ENCODE results near the gene PTPRU.
"Not testable (repeated sequence)": the region's sequence is repeated elsewhere in the genome, so short reads cannot be mapped to it uniquely, and the experiment has no call there.

The PTPRU gene

DNA sequence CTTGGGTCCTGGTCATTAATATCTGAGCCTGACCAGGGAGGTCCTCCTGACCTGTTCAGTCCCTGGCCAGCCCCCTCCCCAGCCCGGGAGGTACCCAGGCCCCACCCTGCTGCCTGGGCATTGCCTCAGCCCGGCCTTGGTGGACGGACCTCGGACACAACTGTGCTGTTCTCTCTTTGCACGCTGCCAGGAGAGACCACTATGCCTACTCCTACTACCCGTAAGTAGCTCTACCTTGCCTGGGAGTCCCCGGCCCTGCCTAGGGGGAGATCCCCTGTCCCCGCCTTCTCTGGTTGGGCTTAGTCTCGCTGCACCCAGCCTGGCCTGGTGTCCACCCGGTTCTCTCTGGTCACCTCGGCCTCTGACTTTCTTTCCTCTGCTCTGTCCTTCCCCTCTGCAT, 53.2 kb downstream of the PTPRU start:
- Histone ChIP-seq H3K4me3 (ENCODE audit: insufficient read depth, low read depth, low read length) (no peak overlapping the region), H3K36me3 (ENCODE audit: control insufficient read depth, insufficient read depth, low read length) (no peaks in the 10 kb centered on the region), H3K27ac (ENCODE audit: insufficient read depth, low read depth, low read length, poor library complexity, severe bottlenecking) (no peak overlapping the region), H3K27me3 (ENCODE audit: control insufficient read depth, insufficient read depth, low read length, poor library complexity, severe bottlenecking) (no peaks in the 10 kb centered on the region), H3K4me1 (ENCODE audit: control insufficient read depth, insufficient read depth, low read length) (peaks cover 4% of the 10 kb centered on the region), H3K9me3 (ENCODE audit: control insufficient read depth, low read length) (no peaks in the 10 kb centered on the region)
- 91 to 94% methylated on average over 11 of the region's 11 CpGs for WGBS, 2 experiments

DNA sequence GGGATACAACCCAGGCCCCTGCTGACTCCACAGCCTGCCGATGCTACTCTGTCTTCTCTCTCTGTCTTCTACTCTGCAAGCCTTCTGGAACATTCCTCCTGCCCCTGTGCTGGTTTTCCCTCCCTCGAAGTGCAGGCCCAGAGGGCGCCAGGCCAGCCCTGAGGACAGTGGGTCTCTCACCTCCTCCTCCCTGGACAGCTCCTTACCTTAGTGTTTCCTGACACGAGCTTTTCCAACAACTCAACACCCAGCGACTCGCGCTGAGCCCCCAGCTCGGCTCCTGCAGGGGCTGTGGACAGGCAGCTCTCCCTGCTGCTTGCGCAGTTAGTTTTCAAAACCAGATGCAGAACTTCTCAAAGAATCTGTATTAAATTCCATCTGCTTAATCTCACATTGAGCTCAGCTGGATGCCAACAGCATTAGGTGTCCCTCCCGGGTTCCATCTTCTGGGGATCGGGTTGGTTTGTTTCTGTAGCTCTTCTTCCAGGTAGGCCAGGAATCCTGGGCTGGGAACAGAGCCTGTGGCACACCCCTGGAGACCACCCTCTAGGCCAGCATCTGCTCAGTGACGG, 54.2 kb downstream of the PTPRU start:
- H3K27me3 ChIP-seq (ENCODE audit: control insufficient read depth, insufficient read depth, low read length, poor library complexity, severe bottlenecking): no peaks in the 10 kb centered on the region
- no peak overlapping the region for H3K4me3 ChIP-seq (ENCODE audit: insufficient read depth, low read depth, low read length)
- H3K36me3 ChIP-seq (ENCODE audit: control insufficient read depth, insufficient read depth, low read length): no peaks in the 10 kb centered on the region
- H3K4me1 ChIP-seq (ENCODE audit: control insufficient read depth, insufficient read depth, low read length): no peaks in the 10 kb centered on the region
- H3K9me3 ChIP-seq (ENCODE audit: control insufficient read depth, low read length): no peaks in the 10 kb centered on the region
- no peak overlapping the region for H3K27ac ChIP-seq (ENCODE audit: insufficient read depth, low read depth, low read length, poor library complexity, severe bottlenecking)
- 91 to 92% methylated on average over 12 of the region's 12 CpGs for WGBS, 2 experiments

DNA sequence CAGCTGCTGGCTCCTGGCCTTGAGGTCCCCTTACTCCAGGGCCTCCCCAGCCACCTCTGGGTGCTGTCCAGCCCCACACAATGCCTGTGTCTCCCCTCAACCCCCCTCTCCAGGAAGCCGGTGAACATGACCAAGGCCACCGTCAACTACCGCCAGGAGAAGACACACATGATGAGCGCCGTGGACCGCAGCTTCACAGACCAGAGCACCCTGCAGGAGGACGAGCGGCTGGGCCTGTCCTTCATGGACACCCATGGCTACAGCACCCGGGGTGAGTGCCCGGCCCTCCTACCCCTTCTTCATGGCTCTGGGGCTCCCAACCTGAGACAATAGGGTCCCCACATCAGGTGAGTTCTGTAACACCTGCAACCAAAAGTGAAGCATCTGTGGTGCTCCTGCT, 55.4 kb downstream of the PTPRU start:
- whole genome bisulfite sequencing, 2 experiments: 94 to 96% methylated on average over 10 of the region's 10 CpGs
- no peak overlapping the region for H3K4me3 ChIP-seq (ENCODE audit: insufficient read depth, low read depth, low read length)
- no peaks in the 10 kb centered on the region for H3K9me3 ChIP-seq (ENCODE audit: control insufficient read depth, low read length)
- no peaks in the 10 kb centered on the region for H3K36me3 ChIP-seq (ENCODE audit: control insufficient read depth, insufficient read depth, low read length)
- no peak overlapping the region for H3K27ac ChIP-seq (ENCODE audit: insufficient read depth, low read depth, low read length, poor library complexity, severe bottlenecking)
- H3K4me1 ChIP-seq (ENCODE audit: control insufficient read depth, insufficient read depth, low read length): no peaks in the 10 kb centered on the region
- no peaks in the 10 kb centered on the region for H3K27me3 ChIP-seq (ENCODE audit: control insufficient read depth, insufficient read depth, low read length, poor library complexity, severe bottlenecking)

DNA sequence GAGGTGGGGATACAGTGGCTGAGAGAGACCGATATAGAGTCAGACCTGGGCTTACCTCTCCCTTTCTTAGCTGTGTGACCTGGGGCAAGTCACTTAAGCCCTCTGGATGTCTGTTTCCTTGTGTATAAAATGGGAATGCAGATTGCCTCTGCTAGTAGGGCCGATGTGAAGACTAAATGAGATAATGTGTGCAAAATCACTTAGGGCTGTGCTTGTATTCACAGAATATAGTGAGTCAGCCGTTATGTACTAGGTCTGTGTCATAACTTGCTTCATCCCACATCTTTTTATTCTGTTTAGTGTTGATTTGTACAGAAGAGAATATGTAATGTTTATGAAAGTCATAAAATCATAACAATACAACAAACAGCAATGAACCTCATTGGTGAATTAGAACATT, 56.0 kb downstream of the PTPRU start:
- H3K27me3 ChIP-seq (ENCODE audit: control insufficient read depth, insufficient read depth, low read length, poor library complexity, severe bottlenecking): no peaks in the 10 kb centered on the region
- H3K4me1 ChIP-seq (ENCODE audit: control insufficient read depth, insufficient read depth, low read length): no peaks in the 10 kb centered on the region
- no peaks in the 10 kb centered on the region for H3K9me3 ChIP-seq (ENCODE audit: control insufficient read depth, low read length)
- H3K4me3 ChIP-seq (ENCODE audit: insufficient read depth, low read depth, low read length): no peak overlapping the region
- 92 to 96% methylated on average over 2 to 3 of the region's 3 CpGs for WGBS, 2 experiments
- no peaks in the 10 kb centered on the region for H3K36me3 ChIP-seq (ENCODE audit: control insufficient read depth, insufficient read depth, low read length)
- no peak overlapping the region for H3K27ac ChIP-seq (ENCODE audit: insufficient read depth, low read depth, low read length, poor library complexity, severe bottlenecking)

DNA sequence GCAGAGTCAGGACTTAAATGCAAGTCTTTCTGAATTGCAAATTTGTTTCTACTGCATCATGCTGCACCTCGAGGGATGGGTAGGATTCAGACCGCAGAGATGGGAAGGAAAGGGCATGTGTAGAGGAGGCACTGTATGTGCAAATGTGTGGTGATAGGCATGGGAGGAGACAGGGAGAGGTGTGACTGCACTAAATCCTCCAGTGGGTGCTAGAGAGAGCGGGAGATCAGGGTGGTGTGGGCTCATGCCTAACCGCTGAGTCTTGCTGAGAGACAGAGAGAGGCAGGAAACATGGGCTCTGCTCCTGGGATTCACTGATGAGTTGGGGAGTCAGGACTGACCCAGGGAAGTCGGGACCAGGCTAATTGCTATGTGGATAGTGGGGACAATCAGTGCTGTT, 61.1 kb downstream of the PTPRU start:
- WGBS, 2 experiments: 86 to 90% methylated on average over 5 of the region's 5 CpGs
- H3K27ac ChIP-seq (ENCODE audit: insufficient read depth, low read depth, low read length, poor library complexity, severe bottlenecking): no peak overlapping the region

DNA sequence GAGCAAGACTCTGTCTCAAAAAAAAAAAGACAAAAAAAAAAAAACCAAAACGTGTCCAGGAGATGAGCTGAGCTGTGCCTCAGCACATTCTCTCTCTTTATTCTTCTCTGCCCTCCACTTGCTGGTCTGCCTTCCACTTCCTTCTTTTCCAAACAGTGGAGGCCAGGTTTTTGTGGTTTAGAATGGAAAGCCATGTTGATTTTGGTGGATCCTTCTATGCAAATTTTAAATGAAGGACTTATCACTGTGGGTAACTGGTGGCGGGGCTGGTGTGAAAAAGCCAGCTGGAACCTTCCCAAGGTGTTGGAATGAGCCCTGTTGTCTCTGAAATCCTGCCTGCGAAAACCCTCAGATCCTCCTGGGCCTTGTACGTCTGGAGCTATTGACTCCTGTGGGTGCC, 61.9 kb downstream of the PTPRU start:
- no peaks in the 10 kb centered on the region for H3K27me3 ChIP-seq (ENCODE audit: control insufficient read depth, insufficient read depth, low read length, poor library complexity, severe bottlenecking)
- 86 to 91% methylated on average over 4 of the region's 4 CpGs for WGBS, 2 experiments
- H3K4me1 ChIP-seq (ENCODE audit: control insufficient read depth, insufficient read depth, low read length): no peaks in the 10 kb centered on the region
- no peaks in the 10 kb centered on the region for H3K9me3 ChIP-seq (ENCODE audit: control insufficient read depth, low read length)
- no peak overlapping the region for H3K27ac ChIP-seq (ENCODE audit: insufficient read depth, low read depth, low read length, poor library complexity, severe bottlenecking)
- H3K36me3 ChIP-seq (ENCODE audit: control insufficient read depth, insufficient read depth, low read length): no peaks in the 10 kb centered on the region
- no peak overlapping the region for H3K4me3 ChIP-seq (ENCODE audit: insufficient read depth, low read depth, low read length)

More for the DNA sequence above, 61.1 kb downstream of the PTPRU start:
- H3K36me3 ChIP-seq (ENCODE audit: control insufficient read depth, insufficient read depth, low read length): no peaks in the 10 kb centered on the region
- no peak overlapping the region for H3K4me3 ChIP-seq (ENCODE audit: insufficient read depth, low read depth, low read length)
- no peaks in the 10 kb centered on the region for H3K4me1 ChIP-seq (ENCODE audit: control insufficient read depth, insufficient read depth, low read length)
- no peaks in the 10 kb centered on the region for H3K27me3 ChIP-seq (ENCODE audit: control insufficient read depth, insufficient read depth, low read length, poor library complexity, severe bottlenecking)
- H3K9me3 ChIP-seq (ENCODE audit: control insufficient read depth, low read length): no peaks in the 10 kb centered on the region

DNA sequence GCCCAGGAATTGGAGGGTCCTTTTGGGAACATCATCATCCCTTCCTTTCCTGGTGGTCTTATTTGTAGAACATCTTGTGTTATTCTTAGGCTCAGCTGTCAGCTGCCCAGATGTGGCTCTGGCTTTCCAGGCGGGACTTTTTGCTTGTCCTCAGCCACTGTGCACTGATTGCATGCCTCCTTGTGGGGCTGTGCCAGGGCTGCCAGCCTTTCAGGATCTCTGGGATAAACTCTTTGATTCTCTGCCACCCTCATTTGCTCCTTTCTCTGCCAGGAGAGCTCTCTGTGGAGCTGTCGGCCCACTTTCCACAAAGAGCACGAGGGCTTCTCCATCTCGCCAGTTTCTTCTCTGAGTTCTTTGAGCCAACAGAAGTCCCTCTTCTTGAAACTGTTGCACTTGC, 63.1 kb downstream of the PTPRU start:
- H3K27ac ChIP-seq (ENCODE audit: insufficient read depth, low read depth, low read length, poor library complexity, severe bottlenecking): no peak overlapping the region
- WGBS, 2 experiments: 90 to 92% methylated on average over 4 of the region's 4 CpGs

DNA sequence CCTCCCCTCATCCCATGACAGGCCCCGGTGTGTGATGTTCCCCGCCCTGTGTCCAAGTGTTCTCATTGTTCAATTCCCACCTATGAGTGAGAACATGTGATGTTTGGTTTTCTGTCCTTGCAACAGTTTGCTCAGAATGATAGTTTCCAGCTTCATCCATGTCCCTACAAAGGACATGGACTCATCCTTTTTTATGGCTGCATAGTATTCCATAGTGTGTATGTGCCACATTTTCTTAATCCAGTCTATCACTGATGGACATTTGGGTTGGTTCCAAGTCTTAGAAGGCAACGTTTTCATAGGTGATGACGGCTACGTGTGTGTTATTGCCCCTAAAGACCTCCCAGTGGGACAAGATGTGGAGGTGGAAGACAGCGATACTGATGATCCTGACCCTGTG, 65.4 kb downstream of the PTPRU start:
- WGBS, 2 experiments: 92 to 96% methylated on average over 5 to 6 of the region's 6 CpGs
- not testable (repeated sequence) for H3K27me3 ChIP-seq (ENCODE audit: control insufficient read depth, insufficient read depth, low read length, poor library complexity, severe bottlenecking); H3K4me1 ChIP-seq (ENCODE audit: control insufficient read depth, insufficient read depth, low read length)

More for the DNA sequence above, 63.1 kb downstream of the PTPRU start:
- Histone ChIP-seq H3K9me3 (ENCODE audit: control insufficient read depth, low read length) (no peaks in the 10 kb centered on the region), H3K4me1 (ENCODE audit: control insufficient read depth, insufficient read depth, low read length) (no peaks in the 10 kb centered on the region), H3K27me3 (ENCODE audit: control insufficient read depth, insufficient read depth, low read length, poor library complexity, severe bottlenecking) (no peaks in the 10 kb centered on the region), H3K36me3 (ENCODE audit: control insufficient read depth, insufficient read depth, low read length) (no peaks in the 10 kb centered on the region), H3K4me3 (ENCODE audit: insufficient read depth, low read depth, low read length) (no peak overlapping the region)

DNA sequence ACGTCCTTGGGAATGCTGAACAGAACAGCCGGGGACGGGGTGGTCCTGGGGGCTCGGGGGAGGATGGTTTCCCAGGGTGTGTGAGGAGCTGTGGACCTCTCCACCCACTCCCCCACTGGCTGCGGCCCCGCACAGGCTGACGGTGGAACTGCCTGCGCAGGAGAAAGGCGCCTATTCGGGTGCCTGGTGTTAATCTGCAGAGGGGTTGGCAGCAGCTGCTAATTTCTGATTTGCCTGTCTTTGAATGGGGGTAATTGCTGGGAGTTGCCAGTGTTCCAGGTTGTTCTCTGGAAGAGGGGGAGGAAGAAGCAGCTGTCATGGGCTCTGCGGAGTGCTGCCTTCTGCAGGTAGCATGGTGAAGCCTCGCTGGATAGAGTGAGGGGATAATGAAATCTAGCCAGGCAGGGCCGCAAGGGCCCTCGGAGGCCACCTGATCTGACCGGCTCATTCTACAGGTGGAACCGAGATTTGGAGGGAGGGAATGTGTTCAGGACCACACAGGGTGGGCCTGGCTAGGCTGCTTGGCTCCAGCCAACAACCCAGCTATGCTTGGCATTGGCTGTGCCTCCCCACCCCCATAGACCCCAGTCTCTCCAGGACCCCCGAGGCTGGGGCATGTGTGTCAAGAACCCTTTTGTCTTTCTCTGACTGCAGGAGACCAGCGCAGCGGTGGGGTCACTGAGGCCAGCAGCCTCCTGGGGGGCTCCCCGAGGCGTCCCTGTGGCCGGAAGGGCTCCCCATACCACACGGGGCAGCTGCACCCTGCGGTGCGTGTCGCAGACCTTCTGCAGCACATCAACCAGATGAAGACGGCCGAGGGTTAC, 67.1 kb downstream of the PTPRU start:
- Histone ChIP-seq H3K27me3 (ENCODE audit: control insufficient read depth, insufficient read depth, low read length, poor library complexity, severe bottlenecking) (no peaks in the 10 kb centered on the region), H3K27ac (ENCODE audit: insufficient read depth, low read depth, low read length, poor library complexity, severe bottlenecking) (no peak overlapping the region), H3K9me3 (ENCODE audit: control insufficient read depth, low read length) (no peaks in the 10 kb centered on the region), H3K4me1 (ENCODE audit: control insufficient read depth, insufficient read depth, low read length) (no peaks in the 10 kb centered on the region), H3K36me3 (ENCODE audit: control insufficient read depth, insufficient read depth, low read length) (no peaks in the 10 kb centered on the region), H3K4me3 (ENCODE audit: insufficient read depth, low read depth, low read length) (no peak overlapping the region)
- WGBS, 2 experiments: 86 to 89% methylated on average over 28 of the region's 28 CpGs

More for the DNA sequence above, 65.4 kb downstream of the PTPRU start:
- H3K4me3 ChIP-seq (ENCODE audit: insufficient read depth, low read depth, low read length); H3K36me3 ChIP-seq (ENCODE audit: control insufficient read depth, insufficient read depth, low read length); H3K9me3 ChIP-seq (ENCODE audit: control insufficient read depth, low read length); H3K27ac ChIP-seq (ENCODE audit: insufficient read depth, low read depth, low read length, poor library complexity, severe bottlenecking): not testable (repeated sequence)

DNA sequence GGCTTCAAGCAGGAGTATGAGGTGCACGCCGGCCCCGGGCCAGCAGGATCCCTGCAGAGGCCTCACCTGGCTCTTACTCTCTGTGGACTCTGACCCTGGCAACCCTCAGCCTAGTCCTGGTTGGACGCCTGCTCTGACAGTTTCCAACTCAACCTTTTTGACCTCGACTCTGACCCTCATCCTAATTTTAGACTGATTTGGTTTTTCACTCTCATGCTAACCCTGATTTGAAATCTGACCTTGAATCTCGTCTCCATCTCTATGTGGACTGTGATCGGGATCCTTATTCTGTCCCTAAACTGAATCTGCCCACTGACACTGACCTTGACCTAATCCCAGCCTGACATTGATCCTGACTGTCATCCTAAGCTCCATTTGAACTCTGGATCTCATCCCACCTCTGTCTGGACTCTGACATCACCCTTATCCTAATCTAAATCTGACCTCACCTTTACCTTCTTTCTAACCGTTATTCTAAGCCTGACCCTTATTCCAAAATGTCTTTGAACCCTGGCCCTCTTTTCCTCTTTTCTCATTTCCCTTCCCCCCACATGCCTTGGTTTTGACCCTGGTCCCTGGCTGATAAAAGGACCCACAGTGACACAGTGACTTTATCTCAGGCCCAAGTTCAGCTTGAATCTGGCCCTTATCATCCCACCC, 67.8 kb downstream of the PTPRU start:
- 90 to 91% methylated on average over 8 of the region's 8 CpGs for WGBS, 2 experiments
- no peak overlapping the region for H3K4me3 ChIP-seq (ENCODE audit: insufficient read depth, low read depth, low read length)
- no peaks in the 10 kb centered on the region for H3K9me3 ChIP-seq (ENCODE audit: control insufficient read depth, low read length)
- no peak overlapping the region for H3K27ac ChIP-seq (ENCODE audit: insufficient read depth, low read depth, low read length, poor library complexity, severe bottlenecking)
- H3K36me3 ChIP-seq (ENCODE audit: control insufficient read depth, insufficient read depth, low read length): no peaks in the 10 kb centered on the region
- H3K27me3 ChIP-seq (ENCODE audit: control insufficient read depth, insufficient read depth, low read length, poor library complexity, severe bottlenecking): no peaks in the 10 kb centered on the region
- no peaks in the 10 kb centered on the region for H3K4me1 ChIP-seq (ENCODE audit: control insufficient read depth, insufficient read depth, low read length)

All from ectodermal cell (in vitro differentiated cells).